PC-9 (cell line): ENCODE data around the gene FAM72C.
"Not testable (repeated sequence)": the region's sequence is repeated elsewhere in the genome, so short reads cannot be mapped to it uniquely, and the experiment has no call there.

Experiments
- EZH2 ChIP-seq: fragments of 200-600 bp; sonication (generic); IDR thresholded peaks from 2 replicates; pipeline ENCODE4 v1.8.0; 2017; ENCODE audit warnings: antibody characterized with exemption, low read depth
- TF ChIP-seq, protein P1 (sequence below): fragments of 200-600 bp; sonication (generic); conservative IDR thresholded peaks from 2 replicates; pipeline ENCODE4 v1.6.1; 2017; ENCODE audit warnings: mixed run types, antibody characterized with exemption, mild to moderate bottlenecking, moderate library complexity

DNA sequence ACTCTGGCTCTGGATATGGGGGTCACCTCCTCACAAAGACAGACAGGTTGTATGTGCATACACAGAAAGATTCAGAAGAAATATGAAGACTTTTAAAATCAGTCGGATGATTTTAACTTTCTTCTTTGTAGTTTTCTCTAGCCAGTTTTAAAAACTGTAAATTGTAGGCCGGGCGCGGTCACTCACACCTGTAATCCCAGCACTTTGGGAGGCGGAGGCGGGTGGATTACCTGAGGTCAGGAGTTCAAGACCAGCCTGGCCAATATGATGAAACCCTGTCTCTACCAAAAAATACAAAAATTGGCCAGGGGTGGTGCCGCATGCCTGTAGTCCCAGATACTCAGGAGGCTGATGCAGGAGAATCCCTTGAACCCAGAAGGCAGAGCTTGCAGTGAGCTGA lies 58.1 kb downstream of the FAM72C start:
- not testable (repeated sequence) for TF ChIP-seq EZH2
- TF ChIP-seq, protein P1, sequence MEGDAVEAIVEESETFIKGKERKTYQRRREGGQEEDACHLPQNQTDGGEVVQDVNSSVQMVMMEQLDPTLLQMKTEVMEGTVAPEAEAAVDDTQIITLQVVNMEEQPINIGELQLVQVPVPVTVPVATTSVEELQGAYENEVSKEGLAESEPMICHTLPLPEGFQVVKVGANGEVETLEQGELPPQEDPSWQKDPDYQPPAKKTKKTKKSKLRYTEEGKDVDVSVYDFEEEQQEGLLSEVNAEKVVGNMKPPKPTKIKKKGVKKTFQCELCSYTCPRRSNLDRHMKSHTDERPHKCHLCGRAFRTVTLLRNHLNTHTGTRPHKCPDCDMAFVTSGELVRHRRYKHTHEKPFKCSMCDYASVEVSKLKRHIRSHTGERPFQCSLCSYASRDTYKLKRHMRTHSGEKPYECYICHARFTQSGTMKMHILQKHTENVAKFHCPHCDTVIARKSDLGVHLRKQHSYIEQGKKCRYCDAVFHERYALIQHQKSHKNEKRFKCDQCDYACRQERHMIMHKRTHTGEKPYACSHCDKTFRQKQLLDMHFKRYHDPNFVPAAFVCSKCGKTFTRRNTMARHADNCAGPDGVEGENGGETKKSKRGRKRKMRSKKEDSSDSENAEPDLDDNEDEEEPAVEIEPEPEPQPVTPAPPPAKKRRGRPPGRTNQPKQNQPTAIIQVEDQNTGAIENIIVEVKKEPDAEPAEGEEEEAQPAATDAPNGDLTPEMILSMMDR, result not testable (repeated sequence)
